ENCODE results near the gene SH2B2. TPM values are rescaled to one million over a fixed set of nuclear protein-coding genes. Genes with fewer than 3 reads are reported as not detected.

Gene SH2B2
- total and polyA plus RNA-seq, 2 donors (not counting 3 experiments of a cell fraction or from before 2014, with no cell fraction given), result 0.69 to 0.73 TPM

- no peaks in the 10 kb centered on the region for H3K4me1 ChIP-seq (ENCODE audit: control insufficient read depth, extremely low read depth, insufficient read depth, low read length)
- dilution Hi-C loops (cut with MboI; ENCODE audit: extremely low pct_ligation_motif_present, low sequenced_read_pairs), result no loop called here
Measured at GRCh38 chr7:102305414-102306268, 19.0 kb downstream of the SH2B2 start.

More at GRCh38 chr7:102305414-102306268, 19.0 kb downstream of the SH2B2 start:
- Histone ChIP-seq H3K4me2 (ENCODE audit: insufficient read depth, low read length) (no peak overlapping the region), H3K36me3 (ENCODE audit: control insufficient read depth in 2 of 2, extremely low read depth in 1 of 2, insufficient read depth in 2 of 2, low read length in 2 of 2) (no peaks in the 10 kb centered on the region), H3K4me3 (replicated peaks in 1 of 3; ENCODE audit: insufficient read depth in 1 of 3, low read depth in 1 of 3, low read length in 3 of 3) (no peak overlapping the region), H4K20me1 (replicated peaks; ENCODE audit: control insufficient read depth, extremely low read depth, insufficient read depth, low read length) (no peaks in the 10 kb centered on the region), H2AFZ (ENCODE audit: low read depth, low read length) (no peak overlapping the region), H3K9me1 (replicated peaks; ENCODE audit: control insufficient read depth, extremely low read depth, insufficient read depth, low read length) (no peaks in the 10 kb centered on the region), H3K9ac (replicated peaks; ENCODE audit: extremely low read depth, insufficient read depth, low read length) (no peak overlapping the region), H3K27me3 (ENCODE audit: control insufficient read depth in 2 of 2, insufficient read depth in 2 of 2, low read length in 2 of 2) (peaks cover 0 to 6% of the 10 kb centered on the region in 2 experiments), H3K79me2 (ENCODE audit: control insufficient read depth, insufficient read depth, low read length) (no peaks in the 10 kb centered on the region), H3K27ac (ENCODE audit: insufficient read depth, low read depth, low read length) (no peak overlapping the region), H3K9me3 (replicated peaks; ENCODE audit: control insufficient read depth, insufficient read depth, low read length) (no peaks in the 10 kb centered on the region)
- TF ChIP-seq POLR2AphosphoS5 (IDR thresholded peaks at IDR 0.05; ENCODE audit: insufficient read depth, low read depth, low read length), result no peak
- TF ChIP-seq EZH2 (IDR thresholded peaks at IDR 0.05; ENCODE audit: borderline replicate concordance, low read depth, low read length, severe bottlenecking), result no peak
- TF ChIP-seq POLR2A (IDR thresholded peaks at IDR 0.05; ENCODE audit: low read depth, low read length), result no peak
- TF ChIP-seq JUN (IDR thresholded peaks at IDR 0.05; ENCODE audit: borderline replicate concordance, insufficient read depth, insufficient read length, low read depth), result no peak
- TF ChIP-seq MYC (IDR thresholded peaks at IDR 0.05; ENCODE audit: low read depth, low read length), result no peak
- no peak for TF ChIP-seq MAX (IDR thresholded peaks at IDR 0.05; ENCODE audit: insufficient read depth, insufficient read length)
- TF ChIP-seq CTCF (IDR thresholded peaks at IDR 0.05; ENCODE audit: extremely low read depth in 1 of 2, insufficient read depth in 1 of 2, low read depth in 1 of 2, low read length in 2 of 2), result no peak
- no peak for TF ChIP-seq GATA2 (IDR thresholded peaks at IDR 0.05; ENCODE audit: insufficient read depth, insufficient read length, low read depth, low read length)
- TF ChIP-seq FOS (IDR thresholded peaks at IDR 0.05; ENCODE audit: borderline replicate concordance, insufficient read depth, low read length), result no peak
- intact Hi-C loops (cut with micrococcal nuclease), result no loop called here
- ChIA-PET CTCF (interaction anchor here (1.1 to 1.3 kb wide), 3 partner anchors 10 to 84 kb away, joined by 3 to 4 read pairs (median 4); no protein-coding TSS in a partner anchor), POLR2A (no interaction called here)
- BruUV-seq (replicated peaks), result no TSS peak
- FAIRE-seq, result no peak
- DNase-seq (ENCODE audit: low read depth, low spot score), result no peak

Measured in endothelial cell of umbilical vein (primary cell).